Urinary bladder (tissue), 4 donors: ENCODE data around the gene GFM1. TPM values are rescaled to one million over a fixed set of nuclear protein-coding genes. Genes with fewer than 3 reads are reported as not detected.

ENCODE experiments used
- DNase-seq: peaks from one replicate; pipeline ENCODE4 v3.0.0-alpha.2; 2015; ENCODE audit errors: extremely low spot score
- H3K27ac ChIP-seq: one replicate; pipeline ENCODE4 v1.5.1; 2013; ENCODE audit warnings: low read depth, mild to moderate bottlenecking, moderate library complexity
- H3K36me3 ChIP-seq: one replicate; pipeline ENCODE4 v1.6.1; 2013; ENCODE audit warnings: mild to moderate bottlenecking, moderate library complexity; ENCODE audit not compliant: insufficient read depth
- H3K4me1 ChIP-seq: one replicate; pipeline ENCODE4 v1.6.1; 2013; ENCODE audit warnings: mild to moderate bottlenecking, moderate library complexity; ENCODE audit not compliant: insufficient read depth
- H3K4me3 ChIP-seq: one replicate; pipeline ENCODE4 v1.5.1; 2013; ENCODE audit warnings: low read depth, low read length
- WGBS: extraction: QIAGEN DNeasy Blood & Tissue Kit; methylation state at CpG from one replicate; pipeline ENCODE4 v1.1.7; 2013; 5-methylcytosine and 5-hydroxymethylcytosine counted together
- polyA plus RNA-seq: library from polyadenylated mRNA; stranded (reverse); fragments of 200-250 nt; gene quantifications from one replicate; pipeline ENCODE4 v1.2.3, GENCODE V29; 2013
- small RNA-seq: library from RNA; depleted of rRNA; stranded (forward); fragments of <200 nt; gene quantifications from one replicate; pipeline ENCODE3, GENCODE V24; 2014
- total RNA-seq: library from RNA; depleted of rRNA; stranded (reverse); fragments of >200 nt; gene quantifications from one replicate; pipeline ENCODE4 v1.2.3, GENCODE V29; 2014
- donor health status: healthy with polysubstance abuse.
- donor health status: healthy.

GFM1 gene
- total and polyA plus RNA-seq, 2 donors, result 23.8 to 63.1 TPM

GRCh38 chr3:158739078-158739477 is 94.8 kb downstream of the GFM1 start:
- Histone ChIP-seq H3K27ac (no peak overlapping the region), H3K36me3 (peaks cover 3% of the 10 kb centered on the region), H3K4me3 (no peak overlapping the region), H3K4me1 (no peaks in the 10 kb centered on the region)
- DNase-seq, result no peak
- WGBS, result 86% methylated on average over 4 of the region's 4 CpGs

- 69% methylated on average over 3 of the region's 3 CpGs for WGBS
- DNase-seq, result no peak
- Histone ChIP-seq H3K4me1 (no peaks in the 10 kb centered on the region), H3K36me3 (peaks cover 3% of the 10 kb centered on the region), H3K4me3 (no peak overlapping the region), H3K27ac (no peak overlapping the region)
Measured at GRCh38 chr3:158739661-158740060, 95.3 kb downstream of the GFM1 start.

Small RNAs within 50 kb of the gene (small RNA-seq; reads per million reads assigned to genes)
- gene AC025033.1 (not detected), gene AC080013.6 (not detected)

Other genes with a start within 250 kb of the GFM1 start
- gene MLF1, start 73.3 kb upstream of the GFM1 start, total RNA-seq, result 17.7 TPM
- 10.7 TPM for gene MLF1, start 73.3 kb upstream of the GFM1 start, polyA plus RNA-seq
- 49.1 TPM for gene LXN, start 28.1 kb downstream of the GFM1 start, total RNA-seq
- gene LXN, start 28.1 kb downstream of the GFM1 start, polyA plus RNA-seq, result 27.1 TPM
- 26.3 TPM for gene RARRES1, start 87.9 kb downstream of the GFM1 start, total RNA-seq
- gene RARRES1, start 87.9 kb downstream of the GFM1 start, polyA plus RNA-seq, result 67.0 TPM
- gene MFSD1, start 157.5 kb downstream of the GFM1 start, total RNA-seq, result 110 TPM
- 55.8 TPM for gene MFSD1, start 157.5 kb downstream of the GFM1 start, polyA plus RNA-seq